Stomach (tissue), 4 donors: ENCODE measurements around the gene RUNDC1.

Source experiments
- CTCF ChIP-seq, 7 experiments: fragments of 450-650 bp in 4 of 7; fragments of 200-600 bp in 3 of 7; sonication (generic) in 3 of 7; IDR thresholded peaks; one replicate each; pipeline ENCODE4 v1.5.1; 2016 to 2019; ENCODE audit warnings: antibody characterized with exemption in 7 of 7, control low read depth in 2 of 7, mild to moderate bottlenecking in 1 of 7
- EP300 ChIP-seq: sonication (generic); formaldehyde crosslinking; IDR thresholded peaks from one replicate; pipeline ENCODE4 v1.6.1; 2017; ENCODE audit warnings: antibody characterized with exemption
- POLR2A ChIP-seq, 4 donors: fragments of 450-650 bp; IDR thresholded peaks; one replicate each; pipeline ENCODE4 v1.6.1; 2016; ENCODE audit warnings: antibody characterized with exemption in 4 of 4, control low read depth in 2 of 4, mild to moderate bottlenecking in 1 of 4, moderate library complexity in 1 of 4
- POLR2AphosphoS5 ChIP-seq, 3 donors: sonication (generic); formaldehyde crosslinking; IDR thresholded peaks; one replicate each; pipeline ENCODE4 v1.6.1; 2016; ENCODE audit warnings: antibody characterized with exemption in 3 of 3

- TF ChIP-seq POLR2A (IDR thresholded peaks at IDR 0.05) (no peak), CTCF (IDR thresholded peaks at IDR 0.05) (no peak), EP300 (no peak), POLR2AphosphoS5 (IDR thresholded peaks at IDR 0.05) (no peak)
Measured at GRCh38 chr17:43014649-43015542, 34.5 kb downstream of the RUNDC1 start.
